Epithelial cell of esophagus (primary cell): ENCODE results near the gene FUT6.
"Not testable (repeated sequence)": the region's sequence is repeated elsewhere in the genome, so short reads cannot be mapped to it uniquely, and the experiment has no call there.

Experiments
- DNase-seq: peaks from one replicate; pipeline ENCODE4 v3.0.0; 2010; ENCODE audit warnings: low read depth
- H3K4me3 ChIP-seq: 2 replicates; pipeline ENCODE4 v1.5.1; 2011; ENCODE audit warnings: mild to moderate bottlenecking, low read length, control low read depth
- CTCF ChIP-seq: IDR thresholded peaks from 2 replicates; pipeline ENCODE4 v1.5.1; 2011; ENCODE audit warnings: low read depth, mild to moderate bottlenecking, low read length, control low read depth, inconsistent platforms; ENCODE audit not compliant: insufficient read depth; ENCODE audit errors: missing control alignments

FUT6 gene, protein sequence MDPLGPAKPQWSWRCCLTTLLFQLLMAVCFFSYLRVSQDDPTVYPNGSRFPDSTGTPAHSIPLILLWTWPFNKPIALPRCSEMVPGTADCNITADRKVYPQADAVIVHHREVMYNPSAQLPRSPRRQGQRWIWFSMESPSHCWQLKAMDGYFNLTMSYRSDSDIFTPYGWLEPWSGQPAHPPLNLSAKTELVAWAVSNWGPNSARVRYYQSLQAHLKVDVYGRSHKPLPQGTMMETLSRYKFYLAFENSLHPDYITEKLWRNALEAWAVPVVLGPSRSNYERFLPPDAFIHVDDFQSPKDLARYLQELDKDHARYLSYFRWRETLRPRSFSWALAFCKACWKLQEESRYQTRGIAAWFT

DNA sequence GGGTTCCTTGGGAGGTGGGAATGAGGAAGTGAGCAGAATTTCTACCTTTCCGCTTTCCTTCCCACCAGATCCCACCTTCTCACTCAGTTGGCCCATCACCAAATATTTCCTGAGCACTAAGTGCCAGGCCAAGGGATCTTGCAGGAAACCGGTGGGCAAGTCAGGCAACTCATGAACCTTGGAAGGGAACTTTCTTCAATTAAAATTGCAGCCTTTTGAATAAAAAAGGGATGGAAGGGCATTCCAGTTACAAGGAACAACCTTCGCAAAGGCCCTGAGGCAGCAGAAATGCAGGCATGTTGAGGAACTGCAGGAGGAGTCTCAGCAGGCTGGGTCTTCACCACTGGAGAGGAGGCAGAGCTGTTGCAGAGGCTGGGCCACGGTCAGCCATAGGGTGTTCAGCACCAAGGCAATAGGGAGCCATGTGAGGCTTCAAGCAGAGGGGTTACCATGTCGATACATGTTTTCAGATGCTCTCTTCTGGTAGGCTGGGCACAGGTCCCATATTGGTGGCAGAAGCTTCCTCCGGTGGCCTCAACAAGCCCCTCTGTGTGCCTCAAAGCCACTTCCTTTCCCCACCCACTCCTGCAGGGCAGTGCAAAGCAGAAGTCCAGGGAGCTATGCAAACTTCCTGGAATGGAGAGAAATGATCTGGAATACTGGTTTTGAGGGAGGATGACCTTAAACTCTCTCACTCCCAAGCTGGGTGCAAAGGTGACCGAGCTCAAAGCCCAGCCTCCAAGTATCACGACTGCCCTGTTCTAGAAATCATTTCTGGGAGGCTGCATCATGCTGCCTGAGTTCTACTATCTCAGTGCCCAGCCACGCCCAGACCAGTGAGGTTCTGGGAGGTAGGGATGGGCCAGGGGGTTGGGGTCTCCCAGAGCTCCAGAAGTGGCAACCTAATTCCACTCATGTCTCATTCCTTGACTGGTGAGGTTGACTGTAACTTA lies at the start of gene FUT6:
Gene FUT6 (minus strand): TSS at position 638 of the 953 bp plus-strand sequence. CDS start 7,135 bp downstream, outside the sequence.
- H3K4me3 ChIP-seq: no peak within 1 kb of the TSS
- TF ChIP-seq CTCF: no peak
- DNase-seq: no peak

DNA sequence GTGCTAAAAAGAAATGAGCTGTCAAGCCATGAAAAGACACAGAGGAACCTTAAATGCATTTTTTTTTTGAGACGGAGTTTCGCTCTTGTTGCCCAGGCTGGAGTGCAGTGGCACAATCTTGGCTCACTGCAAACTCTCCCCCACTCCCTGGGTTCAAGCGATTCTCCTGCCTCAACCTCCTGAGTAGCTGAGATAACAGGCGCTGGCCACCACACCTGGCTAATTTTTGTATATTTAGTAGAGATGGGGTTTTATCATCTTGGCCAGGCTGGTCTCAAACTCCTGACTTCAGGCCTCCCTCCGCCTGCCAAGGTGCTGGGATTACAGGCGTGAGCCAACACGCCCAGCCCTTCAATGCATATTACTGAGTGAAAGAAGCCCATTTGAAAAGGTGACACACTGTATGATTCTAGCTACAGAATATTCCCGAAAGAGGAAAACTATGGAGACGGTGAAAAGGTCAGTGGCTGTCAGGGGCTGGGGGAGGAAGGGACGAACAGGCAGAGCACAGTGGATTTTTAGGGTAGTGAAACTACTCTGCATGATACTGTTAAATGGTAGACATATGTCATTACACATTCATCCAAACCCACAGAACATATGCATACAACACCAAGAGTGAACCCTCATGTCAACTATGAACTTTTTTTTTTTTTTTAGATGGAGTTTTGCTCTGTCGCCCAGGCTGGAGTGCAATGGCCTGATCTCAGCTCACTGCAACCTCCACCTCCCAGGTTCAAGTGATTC lies 44.7 kb upstream of the FUT6 start:
- not testable (repeated sequence) for H3K4me3 ChIP-seq
- DNase-seq: peak; percentile 53

- H3K4me3 ChIP-seq: not testable (repeated sequence)
- peak; percentile 35 for DNase-seq
Observed at GRCh38 chr19:5883157-5883873, 43.8 kb upstream of the FUT6 start.

GRCh38 chr19:5882421-5882968 lies 43.0 kb upstream of the FUT6 start:
- TF ChIP-seq CTCF: no peak
- H3K4me3 ChIP-seq: no peak overlapping the region
- DNase-seq: no peak

DNA sequence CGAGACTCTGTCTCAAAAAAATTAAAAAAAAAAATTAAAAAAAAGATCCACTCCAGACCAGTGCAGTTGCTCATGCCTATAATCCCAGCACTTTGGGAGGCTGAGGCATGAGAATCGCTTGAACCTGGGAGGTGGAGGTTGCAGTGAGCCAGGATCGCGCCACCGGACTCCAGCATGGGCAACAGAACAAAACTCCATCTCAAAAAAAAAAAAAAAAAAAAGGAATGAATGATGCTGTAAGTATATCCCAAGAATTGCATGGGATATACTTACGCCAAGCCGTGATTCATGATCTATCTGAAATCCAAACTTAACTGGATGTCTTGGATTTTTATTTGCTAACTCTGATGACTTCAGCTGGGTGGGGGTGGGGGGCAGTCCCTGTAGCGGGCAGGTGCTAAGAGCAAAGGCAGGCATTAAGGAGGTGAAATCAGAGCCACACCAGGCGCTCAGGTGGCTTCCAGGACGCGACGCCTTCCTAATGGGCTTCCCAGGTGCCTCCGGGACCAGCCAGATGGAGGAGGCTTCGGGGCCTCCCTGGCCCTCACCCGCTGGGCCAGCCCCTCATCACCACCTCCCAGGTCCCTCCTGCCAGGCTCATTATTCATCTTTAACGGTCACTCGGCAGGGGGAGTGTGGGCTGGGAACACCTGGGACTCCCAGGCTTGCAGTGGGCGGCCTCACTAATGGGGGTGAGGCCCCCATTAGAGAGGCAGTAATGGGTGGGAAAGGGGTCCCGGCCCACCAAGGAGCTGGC lies 42.2 kb upstream of the FUT6 start:
- H3K4me3 ChIP-seq: no peak overlapping the region
- TF ChIP-seq CTCF: no peak
- DNase-seq: no peak

- TF ChIP-seq CTCF: no peak
- DNase-seq: peak; percentile 57
- H3K4me3 ChIP-seq: no peak overlapping the region
Observed at GRCh38 chr19:5880604-5881078, 41.1 kb upstream of the FUT6 start.

DNA sequence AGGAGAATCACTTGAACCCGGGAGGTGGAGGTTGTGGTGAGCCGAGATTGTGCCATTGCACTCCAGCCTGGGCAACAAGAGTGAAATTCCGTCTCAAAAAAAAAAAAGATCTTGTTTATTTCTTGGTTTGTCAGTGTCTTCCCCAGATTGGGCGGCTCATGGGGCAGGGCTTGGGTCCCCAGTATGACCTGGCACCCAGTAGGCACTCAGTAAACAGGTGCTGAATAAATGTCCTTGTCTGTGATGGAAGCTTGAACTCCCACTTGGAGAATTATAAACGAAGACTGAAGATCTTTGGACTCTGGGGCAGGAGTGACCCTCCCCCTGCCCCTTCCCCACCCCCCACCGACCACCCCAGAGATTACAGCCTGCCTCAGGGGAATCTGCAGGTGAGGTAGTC lies 40.7 kb upstream of the FUT6 start:
- no peak for DNase-seq
- TF ChIP-seq CTCF: no peak
- H3K4me3 ChIP-seq: no peak overlapping the region
